ENCODE measurements around the gene SLC14A1.

GRCh38 chr18:45712061-45712460 lies 11.9 kb upstream of the SLC14A1 start:
- TF ChIP-seq POLR2A (IDR thresholded peaks at IDR 0.05) (no peak), CTCF (IDR thresholded peaks at IDR 0.05) (no peak), POLR2AphosphoS5 (IDR thresholded peaks at IDR 0.05) (no peak)

Data from breast epithelium (tissue), 3 donors.